HG03457 (cell line): ENCODE results near the gene VSTM4.

ENCODE experiments used
- ATAC-seq: cut with Tn5 transposase; IDR thresholded peaks from one replicate; pipeline ENCODE4 v1.9.1; 2021; ENCODE audit warnings: moderate number of reproducible peaks; ENCODE audit not compliant: unreplicated experiment

VSTM4 gene

GRCh38 chr10:48976196-48976595 lies 139.1 kb downstream of the VSTM4 start:
- no peak for ATAC-seq

GRCh38 chr10:48974510-48975156 lies 140.7 kb downstream of the VSTM4 start:
- ATAC-seq = no peak

GRCh38 chr10:48973065-48973464 lies 142.3 kb downstream of the VSTM4 start:
- no peak for ATAC-seq

- no peak for ATAC-seq
These were observed 144.7 kb downstream of the VSTM4 start for GRCh38 chr10:48970654-48971053.

- no peak for ATAC-seq
These were observed 145.3 kb downstream of the VSTM4 start for GRCh38 chr10:48970046-48970445.

GRCh38 chr10:48968036-48968435 lies 147.3 kb downstream of the VSTM4 start:
- no peak for ATAC-seq

- ATAC-seq = no peak
These were observed 149.9 kb downstream of the VSTM4 start for GRCh38 chr10:48965460-48965859.
